ENCODE data around the gene LAMA5. TPM values are rescaled to one million over a fixed set of nuclear protein-coding genes. Genes with fewer than 3 reads are reported as not detected.

LAMA5 gene
- total and polyA plus RNA-seq, 8 donors = 41.4 to 278 (median 79.6) TPM

- Histone ChIP-seq H3K9me3 (no peaks in the 10 kb centered on the region), H3K36me3 (no peaks in the 10 kb centered on the region), H3K4me1 (peaks cover 63 to 86% (median 77%) of the 10 kb centered on the region in 4 donors), H3K4me3 (peak overlapping the region; percentile 67 to 90 (median 77)), H3K27ac (peak overlapping the region in 4 of 5 donors; percentile 82 to 92 (median 90)), H3K27me3 (peaks cover 0 to 54% (median 20%) of the 10 kb centered on the region in 3 donors)
- DNase-seq = peak in 1 of 2 donors; percentile 79
- WGBS, 5 donors = 23 to 35% (median 25%) methylated on average over 12 to 28 of the region's 28 CpGs
- TF ChIP-seq POLR2A (IDR thresholded peaks at IDR 0.05) (no peak), POLR2AphosphoS5 (IDR thresholded peaks at IDR 0.05) (no peak)
- TF ChIP-seq, protein P1, sequence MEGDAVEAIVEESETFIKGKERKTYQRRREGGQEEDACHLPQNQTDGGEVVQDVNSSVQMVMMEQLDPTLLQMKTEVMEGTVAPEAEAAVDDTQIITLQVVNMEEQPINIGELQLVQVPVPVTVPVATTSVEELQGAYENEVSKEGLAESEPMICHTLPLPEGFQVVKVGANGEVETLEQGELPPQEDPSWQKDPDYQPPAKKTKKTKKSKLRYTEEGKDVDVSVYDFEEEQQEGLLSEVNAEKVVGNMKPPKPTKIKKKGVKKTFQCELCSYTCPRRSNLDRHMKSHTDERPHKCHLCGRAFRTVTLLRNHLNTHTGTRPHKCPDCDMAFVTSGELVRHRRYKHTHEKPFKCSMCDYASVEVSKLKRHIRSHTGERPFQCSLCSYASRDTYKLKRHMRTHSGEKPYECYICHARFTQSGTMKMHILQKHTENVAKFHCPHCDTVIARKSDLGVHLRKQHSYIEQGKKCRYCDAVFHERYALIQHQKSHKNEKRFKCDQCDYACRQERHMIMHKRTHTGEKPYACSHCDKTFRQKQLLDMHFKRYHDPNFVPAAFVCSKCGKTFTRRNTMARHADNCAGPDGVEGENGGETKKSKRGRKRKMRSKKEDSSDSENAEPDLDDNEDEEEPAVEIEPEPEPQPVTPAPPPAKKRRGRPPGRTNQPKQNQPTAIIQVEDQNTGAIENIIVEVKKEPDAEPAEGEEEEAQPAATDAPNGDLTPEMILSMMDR (IDR thresholded peaks at IDR 0.05) = peak in 3 of 7 experiments; percentile 20 to 52 (median 46)
- intact Hi-C loops (cut with DNase I; ENCODE audit: low total_unique reads) = no loop called here
Observed at GRCh38 chr20:62368976-62369814, 2.1 kb upstream of the LAMA5 start.

- intact Hi-C loops (cut with DNase I; ENCODE audit: low total_unique reads) = no loop called here
- Histone ChIP-seq H3K27ac (peak overlapping the region; percentile 60 to 92 (median 89)), H3K36me3 (no peaks in the 10 kb centered on the region), H3K4me1 (peaks cover 69 to 88% (median 81%) of the 10 kb centered on the region in 4 donors), H3K4me3 (peak overlapping the region; percentile 67 to 90 (median 77)), H3K9me3 (no peaks in the 10 kb centered on the region), H3K27me3 (peaks cover 0 to 54% (median 20%) of the 10 kb centered on the region in 3 donors)
- TF ChIP-seq POLR2AphosphoS5 (IDR thresholded peaks at IDR 0.05) (no peak), POLR2A (IDR thresholded peaks at IDR 0.05) (no peak), EP300 (IDR thresholded peaks at IDR 0.05) (no peak)
- TF ChIP-seq, protein P1 (IDR thresholded peaks at IDR 0.05) = no peak
- WGBS, 5 donors = 7 to 16% (median 15%) methylated on average over 11 to 15 of the region's 15 CpGs
- DNase-seq = peak; percentile 47 to 80
Observed at GRCh38 chr20:62368392-62368975, 1.4 kb upstream of the LAMA5 start.

DNA sequence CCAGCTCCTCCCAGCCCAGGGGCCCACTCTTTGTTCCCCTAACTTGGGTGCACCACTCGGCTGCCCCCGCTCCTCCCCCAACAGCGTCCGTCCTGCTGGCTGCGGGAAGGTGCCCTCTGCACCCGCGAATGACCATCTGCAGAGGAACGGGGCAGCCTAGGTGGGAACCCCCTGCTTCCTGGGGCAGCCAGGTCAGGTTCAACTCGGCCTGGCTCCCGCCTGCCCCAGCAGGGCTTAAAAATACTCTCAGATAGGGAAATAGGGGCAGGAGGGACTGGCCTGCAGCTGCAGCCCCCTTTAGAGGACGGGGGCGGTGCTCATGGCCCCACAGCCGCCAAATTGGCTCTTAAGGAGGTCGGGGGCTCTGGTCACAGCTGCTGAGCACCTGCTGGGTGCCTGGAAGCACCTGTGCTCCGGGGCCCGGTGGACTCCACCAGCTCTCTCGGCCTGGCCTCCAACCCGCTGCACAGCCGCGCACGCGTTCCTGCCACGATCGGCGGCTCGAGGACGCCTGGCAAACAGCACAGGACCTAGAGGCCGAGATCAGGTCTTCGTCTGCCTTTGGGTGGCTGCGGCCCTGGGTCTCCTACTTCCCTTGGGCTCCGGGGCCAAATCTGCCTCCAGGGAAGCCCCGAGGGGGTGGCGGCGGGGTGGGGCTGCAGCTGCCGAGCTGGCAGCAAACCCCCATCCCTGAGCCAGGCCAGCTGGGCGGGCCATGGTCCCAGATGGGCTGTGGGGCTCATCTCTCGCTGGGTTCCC lies 700 bp upstream of the LAMA5 start:
- intact Hi-C loops (cut with DNase I; ENCODE audit: low total_unique reads) = no loop called here
- DNase-seq = peak; percentile 60 to 77
- H3K9me3 ChIP-seq = no peaks in the 10 kb centered on the region
- H3K27me3 ChIP-seq = peaks cover 0 to 54% (median 20%) of the 10 kb centered on the region in 3 donors
- H3K4me3 ChIP-seq = peak overlapping the region; percentile 67 to 90 (median 77)
- no peaks in the 10 kb centered on the region for H3K36me3 ChIP-seq
- WGBS, 5 donors = 1 to 8% (median 5%) methylated on average over 14 to 37 of the region's 37 CpGs
- H3K4me1 ChIP-seq = peaks cover 74 to 94% (median 87%) of the 10 kb centered on the region in 4 donors
- H3K27ac ChIP-seq = peak overlapping the region; percentile 60 to 92 (median 89)
- TF ChIP-seq, protein P1 (IDR thresholded peaks at IDR 0.05) = no peak
- TF ChIP-seq POLR2A (IDR thresholded peaks at IDR 0.05) (no peak), POLR2AphosphoS5 (IDR thresholded peaks at IDR 0.05) (no peak), EP300 (IDR thresholded peaks at IDR 0.05) (no peak)

All from stomach (tissue), 9 donors.